GM21528 (cell line): ENCODE measurements around the gene ERBB4.
"Not testable (repeated sequence)": the region's sequence is repeated elsewhere in the genome, so short reads cannot be mapped to it uniquely, and the experiment has no call there.

ENCODE experiments used
- ATAC-seq: cut with Tn5 transposase; IDR thresholded peaks from one replicate; pipeline ENCODE4 v1.9.1; 2021; ENCODE audit warnings: mild to moderate bottlenecking, moderate library complexity; ENCODE audit not compliant: unreplicated experiment, low FRiP score

Gene ERBB4

GRCh38 chr2:212530373-212530772, 8.2 kb downstream of the ERBB4 start:
- ATAC-seq: no peak

- no peak for ATAC-seq
Observed at GRCh38 chr2:212528106-212528856, 10.3 kb downstream of the ERBB4 start.

- ATAC-seq: no peak
Observed at GRCh38 chr2:212526059-212526458, 12.5 kb downstream of the ERBB4 start.

DNA sequence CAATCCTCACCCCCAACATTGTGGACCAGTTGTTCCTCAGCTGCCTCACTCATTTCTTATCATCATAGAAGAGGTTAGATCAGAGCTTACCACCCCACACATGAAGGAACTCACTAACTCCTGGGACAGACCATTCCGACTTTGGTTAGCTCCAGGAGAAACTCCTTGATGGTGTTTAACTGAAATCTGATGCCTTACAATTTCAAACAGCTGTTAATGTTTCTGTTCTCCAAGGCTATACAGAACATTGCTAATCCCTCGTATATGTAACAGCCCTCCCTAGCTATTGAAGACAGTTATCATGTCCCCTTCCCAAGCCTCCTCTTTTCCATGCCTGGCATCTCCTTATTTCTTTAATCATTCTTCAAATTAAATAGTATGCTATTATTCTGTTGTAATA, 14.8 kb downstream of the ERBB4 start:
- no peak for ATAC-seq

DNA sequence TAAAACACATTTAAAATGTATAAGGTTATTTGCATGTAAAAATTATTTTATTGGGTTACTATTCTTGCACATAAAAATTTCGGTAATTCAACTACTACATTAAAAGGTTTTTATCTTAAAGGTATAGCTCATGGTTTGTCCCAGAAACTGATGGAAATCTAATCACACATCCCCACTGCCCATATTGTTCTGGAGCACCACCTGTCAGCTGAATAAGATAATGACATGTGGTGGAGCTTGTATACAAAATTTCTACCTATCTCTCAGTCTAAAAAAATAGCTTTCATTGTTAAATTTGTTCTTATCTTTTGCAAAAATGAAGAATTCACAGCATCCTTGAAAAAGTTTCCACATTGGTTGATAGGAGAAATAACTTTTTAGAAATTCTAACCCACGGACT, 18.3 kb downstream of the ERBB4 start:
- ATAC-seq: no peak

GRCh38 chr2:212517693-212518092, 20.9 kb downstream of the ERBB4 start:
- ATAC-seq: no peak

GRCh38 chr2:212505586-212505985, 33.0 kb downstream of the ERBB4 start:
- no peak for ATAC-seq

- no peak for ATAC-seq
Observed at GRCh38 chr2:212495046-212495445, 43.6 kb downstream of the ERBB4 start.

DNA sequence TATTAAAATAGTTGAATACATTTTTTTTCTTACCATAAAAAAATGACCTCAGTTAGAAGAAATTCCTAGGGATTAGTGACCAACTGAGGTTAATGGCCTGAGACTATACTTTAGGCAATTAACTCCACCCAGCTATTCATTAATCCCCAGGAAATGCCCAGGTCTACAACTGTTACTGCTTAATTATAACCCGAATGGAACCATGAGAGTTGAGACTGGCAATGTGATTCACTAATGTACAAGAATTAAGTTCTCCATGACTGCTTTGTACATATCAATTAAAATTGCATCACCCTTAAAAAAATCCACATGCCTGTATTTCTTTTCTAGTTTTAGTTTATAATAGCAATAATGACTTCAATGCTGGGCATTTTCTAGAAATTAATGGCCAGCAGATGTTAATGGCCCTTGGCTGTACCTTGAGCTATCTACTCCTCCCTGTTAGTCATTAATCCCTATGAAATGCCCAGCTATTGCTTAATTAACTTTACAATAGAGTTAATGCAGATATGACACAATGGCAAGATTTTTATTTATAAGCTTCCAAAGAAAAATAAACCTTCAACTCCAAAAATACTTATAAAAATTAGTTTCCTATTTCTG, 44.1 kb downstream of the ERBB4 start:
- no peak for ATAC-seq

GRCh38 chr2:212489719-212490346, 48.8 kb downstream of the ERBB4 start:
- ATAC-seq: peak; percentile 80

DNA sequence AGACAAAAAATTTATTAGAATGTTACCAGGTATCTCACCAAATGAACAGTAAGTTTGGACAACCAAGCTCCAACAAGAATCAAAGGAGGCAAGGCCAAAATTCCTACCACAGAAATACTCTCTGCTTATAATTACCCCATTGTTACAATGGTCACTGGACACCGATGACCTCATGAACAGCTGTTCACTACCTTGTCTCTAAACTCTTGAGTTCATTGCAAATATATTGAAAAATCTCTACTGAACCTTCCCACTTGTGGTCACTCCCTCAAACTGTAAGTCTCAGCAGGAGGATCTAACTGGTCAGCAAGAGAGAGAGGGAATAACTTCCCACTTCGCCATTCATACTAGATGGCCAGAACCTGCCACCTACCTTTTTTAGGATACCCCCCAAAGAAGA, 50.0 kb downstream of the ERBB4 start:
- no peak for ATAC-seq

- no peak for ATAC-seq
Observed at GRCh38 chr2:212484563-212485080, 54.0 kb downstream of the ERBB4 start.

GRCh38 chr2:212480447-212480846, 58.2 kb downstream of the ERBB4 start:
- no peak for ATAC-seq

- no peak for ATAC-seq
Observed at GRCh38 chr2:212477571-212477970, 61.0 kb downstream of the ERBB4 start.

GRCh38 chr2:212473211-212473610, 65.4 kb downstream of the ERBB4 start:
- ATAC-seq: no peak

DNA sequence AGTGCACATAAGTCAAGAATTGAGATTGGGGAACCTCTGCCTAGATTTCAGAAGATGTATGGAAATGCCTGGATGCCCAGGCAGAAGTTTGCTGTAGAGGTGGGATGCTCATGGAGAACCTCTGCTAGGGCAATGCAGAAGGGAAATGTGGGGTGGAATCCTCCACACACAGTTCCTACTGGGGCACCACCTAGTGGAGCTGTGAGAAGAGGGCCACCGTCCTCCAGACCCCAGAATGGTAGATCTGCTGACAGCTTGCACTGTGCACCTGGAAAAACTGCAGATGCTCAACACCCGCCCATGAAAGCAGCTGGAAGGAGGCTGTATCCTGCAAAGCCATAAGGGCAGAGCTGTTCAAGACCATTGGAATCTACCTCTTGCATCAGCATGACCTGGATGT, 71.1 kb downstream of the ERBB4 start:
- not testable (repeated sequence) for ATAC-seq

GRCh38 chr2:212465456-212465855, 73.1 kb downstream of the ERBB4 start:
- no peak for ATAC-seq

DNA sequence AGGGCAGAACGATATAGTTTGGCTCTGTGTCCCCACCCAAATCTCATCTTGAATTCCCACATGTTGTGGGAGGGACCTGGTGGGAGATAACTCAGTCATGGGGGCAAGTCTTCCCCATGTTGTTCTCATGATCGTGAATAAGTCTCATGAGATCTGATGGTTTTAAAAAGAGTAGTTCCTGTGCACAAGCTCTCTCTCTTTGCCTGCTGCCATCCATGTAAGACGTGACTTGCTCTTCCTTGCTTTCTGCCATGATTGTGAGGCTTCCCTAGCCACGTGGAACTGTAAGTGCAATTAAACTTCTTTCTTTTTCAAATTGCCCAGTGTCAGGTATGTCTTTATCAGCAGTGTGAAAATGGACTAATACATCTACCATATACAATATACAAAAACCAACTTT, 76.9 kb downstream of the ERBB4 start:
- ATAC-seq: not testable (repeated sequence)

GRCh38 chr2:212454149-212454548, 84.5 kb downstream of the ERBB4 start:
- ATAC-seq: no peak

DNA sequence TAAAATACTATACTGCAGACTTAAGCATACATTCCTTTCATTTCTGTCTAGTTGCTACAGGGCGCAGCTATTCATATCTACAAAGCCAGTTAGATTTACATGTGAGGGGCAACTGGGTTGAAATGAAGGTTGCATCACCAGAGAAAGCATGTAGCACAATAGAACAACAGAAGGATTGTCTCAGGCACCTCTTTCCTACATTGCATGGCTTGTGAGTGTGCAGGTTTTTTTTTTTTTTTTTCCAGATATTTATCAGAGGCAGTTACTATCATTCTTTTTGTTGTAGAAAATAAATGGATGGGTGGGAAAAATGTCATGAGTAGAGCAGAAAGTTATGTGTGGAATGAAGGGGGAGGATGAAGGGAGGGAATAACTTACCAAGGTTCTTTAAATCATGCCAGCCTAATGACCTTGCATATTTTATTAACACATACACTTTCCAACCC, 86.8 kb downstream of the ERBB4 start:
- ATAC-seq: no peak

DNA sequence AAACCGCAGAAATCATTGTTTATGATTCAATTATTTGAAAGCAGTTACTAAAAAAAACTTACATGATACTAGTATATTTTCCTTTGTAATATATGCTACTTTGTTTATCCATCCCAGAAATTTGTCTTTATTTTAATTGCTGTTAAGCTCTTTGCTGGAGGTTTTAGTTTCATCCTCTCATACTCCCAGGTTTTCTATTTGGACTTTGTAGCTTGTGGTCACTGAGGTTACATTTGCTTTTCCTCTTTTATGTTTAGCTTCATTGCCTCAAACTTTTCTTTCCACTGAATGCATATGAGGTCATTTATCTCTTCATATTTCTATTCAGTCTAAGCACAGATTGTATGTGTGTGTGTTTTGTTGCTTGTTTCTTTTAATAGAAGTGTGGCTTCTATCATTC, 89.9 kb downstream of the ERBB4 start:
- ATAC-seq: no peak

DNA sequence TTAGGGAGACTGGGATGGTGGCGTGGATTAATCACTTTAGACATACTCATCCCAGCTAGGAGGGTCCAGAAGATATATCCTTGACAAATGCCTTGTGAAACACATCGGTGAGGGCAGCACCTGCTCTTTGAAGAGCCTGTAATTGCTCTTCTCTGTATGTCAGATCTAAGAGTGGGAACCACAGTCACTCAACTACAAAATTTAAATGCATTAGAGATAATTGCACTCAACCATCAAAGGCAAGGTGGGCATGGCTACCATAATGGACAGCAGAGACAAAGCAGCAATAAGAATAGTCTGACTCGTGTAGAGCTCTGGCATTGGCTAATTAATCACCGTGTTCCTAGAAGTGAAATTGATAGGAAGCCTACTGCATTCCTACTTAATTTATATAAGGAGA, 96.8 kb downstream of the ERBB4 start:
- ATAC-seq: no peak
